GDM1 (cell line): ENCODE data around the gene PRDM13.
"Not testable (repeated sequence)": the region's sequence is repeated elsewhere in the genome, so short reads cannot be mapped to it uniquely, and the experiment has no call there.

Experiments used
- DNase-seq: peaks from one replicate; lab custom pipeline; 2025; lab: John Stamatoyannopoulos, UW

Gene PRDM13

DNA sequence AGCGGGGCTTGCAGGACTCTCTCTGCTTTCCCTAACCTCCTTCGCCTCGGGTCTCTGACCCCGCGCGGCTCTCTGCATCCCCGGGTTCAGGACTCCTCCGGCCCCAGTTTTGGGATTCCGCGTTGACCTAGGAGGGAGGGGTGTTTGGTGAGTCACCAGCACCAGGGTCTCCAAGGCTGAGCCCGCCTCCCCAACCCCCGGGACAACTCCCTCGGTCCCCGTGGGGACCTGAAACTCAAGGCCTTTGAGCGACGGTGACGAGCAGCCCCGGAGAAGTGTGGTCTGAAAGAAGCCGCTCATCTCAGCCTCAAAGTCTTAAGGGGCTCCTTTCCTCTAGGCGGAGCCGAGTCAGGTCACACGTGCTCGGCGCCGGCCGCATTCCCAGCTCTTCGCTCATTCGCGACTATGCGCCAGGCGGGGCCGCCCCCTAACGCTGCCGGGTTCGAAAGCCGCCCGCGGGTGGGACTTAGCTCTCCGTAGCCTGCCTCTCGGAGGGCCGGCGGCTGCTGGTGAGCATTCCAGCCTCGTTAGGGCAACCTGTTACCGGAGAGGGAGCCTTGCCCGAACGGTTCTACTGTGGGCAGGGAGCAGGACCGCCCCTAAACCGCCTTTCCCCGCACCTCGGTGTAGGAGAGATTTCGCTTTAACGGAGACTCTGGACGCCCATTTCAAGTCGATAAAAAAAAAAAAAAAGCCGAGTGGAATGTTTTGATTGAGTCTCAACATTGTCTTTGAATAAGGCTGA is 3.0 kb upstream of the PRDM13 start:
- DNase-seq = no peak

DNA sequence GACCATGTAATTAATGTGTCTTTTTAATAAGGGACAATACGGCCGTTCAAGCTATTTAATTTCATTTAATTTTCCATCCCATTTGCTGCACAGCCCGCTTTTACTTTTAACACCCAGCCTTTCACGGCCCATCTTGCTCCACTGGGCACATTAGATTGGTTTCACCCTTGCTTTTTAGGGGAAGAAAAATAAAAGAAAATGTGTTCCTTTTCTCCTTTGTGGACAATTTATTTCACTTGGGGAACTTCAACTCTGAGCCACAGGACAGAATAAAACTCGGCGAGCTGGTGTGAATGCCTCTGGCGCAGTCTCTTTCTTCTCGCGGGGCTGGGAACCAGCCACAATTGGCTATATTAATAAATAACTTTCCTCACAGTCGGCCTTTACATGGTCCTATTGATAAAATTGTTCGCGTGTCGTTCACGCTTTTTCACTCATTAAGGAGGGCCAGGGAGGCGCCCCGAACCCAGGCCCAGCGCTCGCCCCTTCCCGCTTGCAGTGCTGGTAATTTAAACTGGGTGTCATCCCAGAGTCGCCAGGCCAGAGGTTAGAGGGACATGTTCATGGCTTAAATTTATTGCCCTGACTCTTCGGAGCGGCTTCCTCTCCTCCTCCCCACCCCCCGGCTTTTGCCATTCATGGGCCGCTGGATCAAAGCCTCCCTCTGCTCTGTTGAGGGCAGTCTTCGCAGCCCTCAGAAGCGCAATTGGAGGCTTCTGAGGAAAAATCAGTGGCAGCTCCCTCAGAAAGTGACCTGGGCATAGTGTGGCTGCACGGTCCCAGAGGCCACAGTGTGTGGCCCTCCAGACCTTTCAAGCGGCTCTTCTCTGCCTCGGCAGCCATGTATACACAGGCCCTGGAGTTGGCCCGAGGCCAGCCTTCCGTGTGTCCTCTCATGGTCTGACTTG is 2.2 kb upstream of the PRDM13 start:
- DNase-seq = no peak

DNA sequence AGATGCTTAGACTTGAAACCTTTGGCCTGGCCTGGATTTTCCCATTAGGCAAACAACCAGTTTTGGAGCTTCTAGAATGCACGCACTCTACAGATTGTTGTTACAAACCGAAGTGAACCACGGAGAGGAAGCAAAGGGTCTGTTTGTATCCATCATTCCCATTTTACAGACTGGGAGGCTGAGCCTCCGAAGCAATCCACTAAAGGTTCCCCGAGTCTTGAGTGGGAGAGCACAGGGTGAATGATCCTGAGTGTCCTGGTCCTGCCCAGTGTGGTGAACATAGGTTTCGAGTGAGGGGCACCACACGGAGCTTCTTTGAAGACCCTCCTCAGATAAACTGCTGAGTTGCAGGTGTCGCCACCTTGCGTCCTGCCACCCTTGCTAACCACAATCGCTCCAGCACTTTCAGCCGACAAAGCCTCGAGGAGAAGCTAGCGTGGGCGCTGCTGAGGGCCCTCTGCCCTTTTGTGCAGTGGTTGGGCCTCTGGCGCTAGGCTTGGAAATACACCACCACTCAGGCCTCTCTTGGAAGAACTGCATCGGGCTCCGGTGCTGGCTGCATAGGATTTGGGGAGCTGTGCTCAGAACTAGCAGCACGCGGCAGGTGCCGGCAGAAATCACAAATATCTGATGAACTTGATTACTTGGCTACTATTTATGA is 1.4 kb upstream of the PRDM13 start:
- no peak for DNase-seq

DNA sequence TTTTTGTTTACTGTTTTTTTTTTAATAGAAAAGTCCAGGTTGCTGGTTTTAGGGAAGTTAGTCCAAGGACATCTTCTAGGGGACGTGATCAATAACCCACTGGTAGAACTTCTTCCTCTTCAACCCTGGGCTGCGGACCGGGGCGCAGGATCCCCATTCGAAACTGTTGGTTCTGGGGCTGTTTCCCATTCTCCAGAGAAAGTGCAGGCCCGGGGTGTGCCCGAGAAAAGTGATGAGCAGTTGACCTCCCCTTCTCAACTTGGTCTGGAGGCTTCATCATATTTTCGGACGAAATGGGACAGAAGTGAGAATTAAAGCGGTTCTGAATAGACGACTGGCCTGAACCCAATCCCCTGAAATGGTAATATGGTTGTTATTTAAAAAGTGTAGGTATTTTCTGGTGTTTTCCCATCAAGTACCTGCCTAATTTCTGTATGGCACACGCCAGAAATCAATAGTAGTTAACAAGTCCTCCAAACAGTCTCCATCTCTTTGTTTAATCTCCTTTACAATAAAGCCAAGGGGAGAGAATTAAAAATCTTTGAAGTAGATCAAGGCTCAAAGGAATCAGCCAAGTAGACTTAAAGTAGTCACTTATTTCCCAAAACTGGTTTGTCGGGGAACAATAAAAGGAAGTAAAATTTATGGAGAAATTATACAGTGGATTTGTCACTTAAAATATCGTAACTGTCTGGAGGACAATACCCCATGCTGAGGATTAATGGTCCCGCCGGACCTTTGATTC is 550 bp upstream of the PRDM13 start:
- no peak for DNase-seq

DNA sequence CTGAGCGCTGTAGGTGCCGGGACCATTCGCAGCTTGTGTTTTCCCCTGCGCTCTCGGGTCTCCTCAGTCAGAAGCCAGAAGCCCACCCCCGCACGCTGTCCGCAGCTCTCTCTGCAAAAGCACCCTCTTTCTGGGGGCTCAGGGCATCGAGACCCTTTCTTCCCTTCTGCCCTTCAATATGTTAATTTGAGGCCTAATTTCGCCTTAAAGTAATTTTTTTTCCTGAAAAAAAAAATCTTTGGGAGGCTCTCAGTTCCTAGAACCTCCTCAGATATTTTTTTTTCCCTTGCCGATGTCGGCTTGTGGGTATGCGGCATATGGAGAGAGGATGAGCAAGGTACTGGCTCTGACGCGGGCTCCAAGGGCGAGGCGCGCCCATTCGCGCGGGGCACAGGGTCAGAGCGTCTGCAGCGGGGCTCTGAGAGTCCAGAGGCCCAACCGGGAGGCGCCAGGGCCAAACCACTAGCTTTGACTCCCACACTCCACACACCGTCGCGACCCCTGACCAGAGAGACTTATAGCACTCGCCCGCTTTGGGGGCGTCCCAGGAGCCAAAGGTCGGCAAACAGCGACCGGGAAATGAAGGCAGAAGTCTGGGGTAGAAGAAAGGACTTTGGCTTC is 893 bp downstream of the PRDM13 start:
- no peak for DNase-seq

DNA sequence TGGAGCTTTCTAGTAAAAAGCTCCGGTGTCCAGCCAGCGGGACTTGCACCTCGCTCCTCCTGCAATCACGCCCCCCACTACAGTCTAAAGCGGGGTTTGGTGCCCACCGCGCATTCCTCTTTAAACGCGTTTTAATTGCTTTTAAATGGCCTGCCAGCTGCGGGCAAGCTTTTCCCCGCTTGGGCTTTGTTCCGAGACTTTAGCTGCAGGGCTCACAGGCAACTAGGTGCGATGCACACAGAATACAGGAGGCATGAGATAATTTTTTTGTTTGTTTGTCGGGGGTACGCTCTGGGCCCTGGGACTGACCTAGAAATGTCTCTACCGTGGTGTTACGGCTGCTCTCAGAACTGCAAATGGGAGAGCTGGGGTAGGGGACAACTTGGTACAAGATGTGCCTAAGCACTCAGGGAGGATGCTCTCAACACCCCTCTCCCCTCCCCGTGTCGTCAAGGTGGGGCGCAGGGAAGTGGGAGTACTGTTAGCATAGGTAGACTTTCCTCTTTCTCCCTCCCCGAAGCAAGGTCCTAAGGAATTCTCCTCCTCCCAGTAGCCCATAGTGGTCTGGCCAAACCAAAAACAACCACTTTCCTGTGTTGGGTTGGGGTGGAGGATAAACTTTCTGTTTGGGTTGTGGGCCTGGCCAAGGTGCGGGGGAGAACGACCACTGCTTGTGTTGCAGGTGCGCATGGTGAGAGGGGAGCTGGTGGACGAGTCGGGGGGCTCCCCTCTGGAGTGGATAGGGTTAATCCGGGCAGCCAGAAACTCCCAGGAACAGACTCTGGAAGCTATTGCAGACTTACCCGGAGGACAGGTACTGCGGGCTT is 1.6 kb downstream of the PRDM13 start:
- no peak for DNase-seq

DNA sequence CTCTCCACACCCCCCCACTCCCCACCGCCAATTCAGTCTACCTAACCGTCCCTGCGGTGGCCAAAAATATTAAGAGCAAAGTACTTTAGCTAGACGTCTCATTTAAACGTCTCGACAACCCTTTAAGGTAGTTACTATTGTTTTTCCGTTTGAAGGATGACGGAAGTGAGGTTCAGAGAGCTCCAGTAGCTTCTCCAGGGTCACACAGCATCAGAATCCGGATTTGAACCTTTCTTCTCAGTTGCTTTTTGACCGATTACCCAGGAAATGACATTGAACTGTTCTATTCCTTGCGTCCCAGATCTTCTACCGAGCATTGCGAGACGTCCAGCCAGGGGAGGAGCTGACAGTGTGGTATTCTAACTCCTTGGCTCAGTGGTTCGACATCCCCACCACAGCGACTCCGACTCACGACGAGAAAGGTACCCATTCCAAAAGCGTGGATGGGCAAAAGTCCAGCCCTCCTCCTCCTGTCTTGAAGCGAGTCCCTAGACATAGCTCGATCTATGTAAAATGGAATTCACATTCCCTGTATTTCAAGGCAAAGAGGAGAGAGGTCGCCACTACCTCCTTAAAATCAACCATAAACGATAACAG is 2.4 kb downstream of the PRDM13 start:
- no peak for DNase-seq

DNA sequence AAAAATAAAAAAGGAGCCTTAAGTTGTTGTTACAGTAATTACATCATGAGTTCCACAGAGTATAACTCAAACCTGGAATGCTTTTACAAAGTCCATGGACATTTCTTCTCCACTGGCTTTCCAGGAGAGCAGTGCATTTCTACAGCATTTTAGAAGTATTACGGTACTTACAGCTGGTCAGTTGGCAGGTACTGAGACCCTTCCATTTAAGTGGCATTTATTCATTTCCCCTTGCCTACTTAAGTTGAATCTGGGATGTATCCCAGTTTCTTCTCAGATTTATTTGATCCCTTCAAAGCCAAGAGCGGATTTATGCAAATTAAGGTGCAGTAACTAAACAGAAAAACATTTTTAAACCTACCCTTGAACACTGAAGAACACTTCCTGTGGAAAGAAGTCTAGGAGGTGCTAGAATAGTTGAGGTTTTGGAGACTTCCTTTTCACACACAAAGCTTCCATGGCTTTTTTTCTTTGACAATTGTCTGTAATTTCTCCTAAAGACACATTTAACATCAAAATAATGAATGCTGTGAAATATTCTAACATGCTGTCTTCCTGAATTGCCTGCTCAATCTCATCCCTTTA is 3.4 kb downstream of the PRDM13 start:
- no peak for DNase-seq

DNA sequence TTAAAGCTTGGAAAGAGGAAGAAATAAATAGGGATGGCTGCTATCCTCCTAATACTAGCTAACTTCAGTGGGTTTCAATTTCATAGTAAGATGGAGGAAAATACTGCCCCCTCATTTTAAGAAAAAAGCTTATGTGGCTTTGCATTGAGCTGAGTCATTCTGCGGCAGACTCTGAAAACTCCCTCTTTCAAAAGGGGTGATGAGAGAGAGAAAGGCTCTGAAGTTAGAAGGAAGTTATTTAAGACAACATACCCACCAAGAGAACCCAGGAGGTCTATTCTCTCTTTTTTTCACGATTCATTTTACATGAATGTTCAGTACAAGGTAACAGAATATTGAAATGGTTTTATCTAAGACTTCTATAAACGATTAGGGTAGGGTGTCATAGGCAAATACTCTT is 4.5 kb downstream of the PRDM13 start:
- DNase-seq = no peak

DNA sequence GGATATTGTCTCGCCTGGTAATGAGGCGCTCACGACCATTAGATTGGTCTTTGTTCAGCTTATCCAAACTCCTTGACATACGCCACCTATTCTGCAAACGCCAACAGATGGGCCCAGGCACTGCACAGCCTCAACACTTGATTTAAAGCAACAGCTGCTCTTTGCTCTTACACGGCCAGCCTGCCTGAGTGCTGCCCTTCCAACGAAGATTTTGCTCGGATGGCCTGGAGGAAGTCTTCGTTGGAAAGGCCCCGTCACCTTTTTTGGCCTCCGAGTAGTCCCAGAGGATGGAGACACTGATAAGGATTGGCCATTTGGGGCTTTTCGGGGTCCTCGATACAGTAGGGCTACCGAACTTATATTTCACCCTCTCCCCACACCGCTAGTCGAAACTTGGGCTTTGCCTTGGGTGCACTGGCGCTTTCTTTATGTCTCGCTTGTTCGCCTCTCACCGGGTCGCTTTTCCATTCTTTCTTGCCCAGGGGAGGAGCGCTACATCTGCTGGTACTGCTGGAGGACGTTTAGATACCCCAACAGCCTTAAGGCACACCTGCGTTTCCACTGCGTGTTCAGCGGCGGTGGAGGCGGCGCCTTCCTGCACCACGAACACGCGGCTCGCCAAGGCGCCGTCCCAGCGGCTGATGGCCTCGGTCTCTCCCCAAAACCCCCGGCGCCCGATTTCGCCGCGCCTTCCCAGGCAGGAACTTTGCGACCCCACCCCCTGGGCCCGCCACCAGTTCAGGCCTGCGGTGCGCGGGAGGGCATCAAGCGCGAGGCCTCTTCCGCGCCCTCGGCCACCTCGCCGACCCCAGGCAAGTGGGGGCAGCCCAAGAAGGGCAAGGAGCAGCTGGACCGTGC is 6.1 kb downstream of the PRDM13 start:
- DNase-seq = no peak

DNA sequence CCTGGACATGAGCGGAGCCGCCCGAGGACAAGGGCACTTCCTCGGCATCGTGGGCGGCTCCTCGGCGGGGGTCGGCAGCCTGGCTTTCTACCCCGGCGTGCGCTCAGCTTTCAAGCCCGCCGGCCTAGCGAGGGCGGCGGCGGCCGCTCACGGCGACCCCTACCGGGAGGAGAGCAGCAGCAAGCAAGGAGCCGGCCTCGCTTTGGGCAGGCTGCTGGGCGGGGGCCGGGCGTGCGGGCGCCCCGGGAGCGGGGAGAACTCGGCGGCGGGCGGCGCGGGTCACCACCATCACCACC is 6.7 kb downstream of the PRDM13 start:
- DNase-seq = no peak

DNA sequence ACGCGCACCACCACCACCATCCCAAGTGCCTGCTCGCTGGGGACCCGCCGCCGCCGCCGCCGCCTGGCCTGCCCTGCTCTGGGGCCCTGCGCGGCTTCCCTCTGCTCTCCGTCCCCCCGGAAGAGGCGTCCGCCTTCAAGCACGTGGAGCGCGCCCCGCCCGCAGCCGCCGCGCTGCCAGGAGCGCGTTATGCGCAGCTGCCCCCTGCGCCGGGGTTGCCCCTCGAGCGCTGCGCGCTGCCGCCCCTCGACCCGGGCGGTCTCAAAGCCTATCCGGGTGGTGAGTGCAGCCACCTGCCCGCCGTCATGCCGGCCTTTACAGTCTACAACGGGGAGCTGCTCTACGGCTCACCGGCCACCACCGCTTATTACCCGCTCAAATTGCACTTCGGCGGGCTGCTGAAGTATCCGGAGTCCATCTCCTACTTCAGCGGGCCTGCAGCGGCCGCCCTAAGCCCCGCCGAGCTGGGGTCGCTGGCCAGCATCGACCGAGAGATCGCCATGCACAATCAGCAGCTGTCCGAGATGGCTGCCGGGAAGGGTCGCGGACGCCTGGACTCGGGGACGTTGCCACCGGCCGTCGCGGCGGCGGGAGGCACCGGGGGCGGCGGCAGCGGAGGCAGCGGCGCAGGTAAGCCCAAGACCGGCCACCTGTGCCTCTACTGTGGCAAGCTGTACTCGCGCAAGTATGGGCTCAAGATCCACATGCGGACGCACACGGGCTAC is 7.2 kb downstream of the PRDM13 start:
- no peak for DNase-seq

DNA sequence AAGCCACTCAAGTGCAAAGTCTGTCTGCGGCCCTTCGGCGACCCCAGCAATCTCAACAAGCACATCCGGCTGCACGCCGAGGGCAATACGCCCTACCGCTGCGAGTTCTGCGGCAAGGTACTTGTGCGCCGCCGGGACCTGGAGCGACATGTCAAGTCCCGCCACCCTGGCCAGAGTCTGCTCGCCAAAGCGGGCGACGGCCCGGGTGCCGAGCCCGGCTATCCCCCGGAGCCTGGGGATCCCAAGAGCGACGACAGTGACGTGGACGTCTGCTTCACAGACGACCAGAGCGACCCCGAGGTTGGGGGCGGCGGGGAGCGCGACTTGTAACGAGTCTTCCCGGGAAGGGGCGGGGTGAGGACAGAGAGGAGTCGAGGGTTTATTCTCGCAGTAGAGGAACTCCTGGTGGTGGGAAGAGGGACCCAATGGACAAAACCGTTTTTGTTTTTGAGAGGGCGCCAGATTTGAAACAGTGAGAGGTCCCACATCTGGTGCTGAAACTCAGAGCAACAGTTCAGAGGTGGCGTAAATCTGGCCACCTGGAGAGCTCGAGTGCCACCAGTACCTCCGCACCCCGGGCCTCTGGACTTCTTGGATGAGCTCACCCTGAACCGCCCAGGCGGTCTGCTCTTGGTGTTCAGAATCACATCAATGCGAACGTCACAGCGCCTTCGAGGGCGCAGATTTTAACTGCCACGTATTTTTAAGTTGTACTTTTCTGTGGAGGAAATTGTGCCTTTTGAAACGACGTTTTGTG is 8.0 kb downstream of the PRDM13 start:
- DNase-seq = no peak

DNA sequence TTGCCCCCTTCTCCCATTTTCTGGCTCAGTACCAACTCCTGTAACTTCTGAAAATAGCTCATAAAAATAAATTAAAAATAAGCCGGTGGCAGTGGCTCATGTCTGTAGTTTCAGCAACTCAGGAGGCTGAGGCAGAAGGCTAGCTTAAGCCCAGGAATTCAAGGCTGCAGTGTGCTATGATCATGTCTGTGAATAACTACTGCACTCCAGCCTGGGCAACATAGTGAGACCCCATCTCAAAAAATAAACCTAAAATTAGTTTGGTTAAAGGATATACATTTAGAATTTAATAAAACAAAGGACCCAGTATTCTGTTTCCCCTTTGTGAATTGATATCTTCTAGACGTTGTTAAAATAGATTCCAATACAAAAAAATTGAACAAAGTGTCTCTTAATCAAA is 10.5 kb downstream of the PRDM13 start:
- DNase-seq = no peak

DNA sequence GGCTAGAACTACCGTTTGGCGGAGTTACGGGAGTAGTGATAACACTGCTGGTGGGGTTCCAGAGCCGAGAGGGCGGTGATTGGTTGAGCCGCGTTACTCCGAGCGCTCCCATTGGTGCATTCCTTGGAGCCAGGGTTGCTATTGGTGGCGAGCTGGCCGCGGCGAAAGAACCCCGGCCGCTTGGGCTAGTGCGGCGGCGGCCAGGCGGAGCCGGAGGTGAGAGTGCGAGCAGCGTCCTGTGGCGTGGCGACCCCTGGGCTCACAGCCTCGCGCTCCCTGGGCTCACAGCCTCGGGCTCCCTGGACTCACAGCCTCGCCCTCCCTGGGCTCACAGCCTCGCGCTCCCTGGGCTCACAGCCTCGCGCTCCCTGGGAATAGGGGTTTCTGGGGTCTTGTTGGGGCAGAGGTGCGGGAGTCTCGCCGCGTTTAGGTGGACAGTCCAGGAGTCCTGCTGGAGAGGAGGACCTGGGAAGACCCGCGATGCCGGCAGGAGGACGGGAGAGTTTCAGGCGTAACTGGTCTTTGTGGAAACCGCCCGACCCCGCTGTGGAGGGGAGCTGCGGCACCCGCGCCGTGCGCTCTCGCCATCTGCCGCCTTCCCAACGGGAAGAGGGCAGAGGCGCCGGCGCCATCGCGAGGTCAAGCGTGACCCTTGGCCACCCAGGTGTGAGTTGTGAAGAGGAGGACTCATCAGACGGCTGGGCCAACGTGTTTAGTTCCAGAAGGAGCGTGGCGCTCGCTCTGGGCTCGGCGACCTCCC is 12.2 kb downstream of the PRDM13 start:
- DNase-seq = no peak

DNA sequence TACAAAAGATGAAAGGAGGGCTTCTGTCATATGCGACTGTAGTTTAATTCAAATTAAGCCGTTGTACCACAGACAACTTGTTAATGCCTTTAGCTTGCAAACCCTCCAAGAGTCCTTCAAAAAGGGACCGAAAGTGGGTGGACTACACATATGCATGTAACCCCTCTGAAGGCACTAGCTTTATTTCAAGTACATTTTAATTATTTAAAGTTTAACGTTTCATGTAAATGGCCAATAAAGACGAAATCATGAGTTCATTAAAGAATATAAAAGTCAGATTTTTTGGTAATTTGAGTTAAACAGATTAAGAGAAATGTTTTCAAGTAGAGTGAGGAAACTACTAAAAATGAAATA is 12.8 kb downstream of the PRDM13 start:
- no peak for DNase-seq

DNA sequence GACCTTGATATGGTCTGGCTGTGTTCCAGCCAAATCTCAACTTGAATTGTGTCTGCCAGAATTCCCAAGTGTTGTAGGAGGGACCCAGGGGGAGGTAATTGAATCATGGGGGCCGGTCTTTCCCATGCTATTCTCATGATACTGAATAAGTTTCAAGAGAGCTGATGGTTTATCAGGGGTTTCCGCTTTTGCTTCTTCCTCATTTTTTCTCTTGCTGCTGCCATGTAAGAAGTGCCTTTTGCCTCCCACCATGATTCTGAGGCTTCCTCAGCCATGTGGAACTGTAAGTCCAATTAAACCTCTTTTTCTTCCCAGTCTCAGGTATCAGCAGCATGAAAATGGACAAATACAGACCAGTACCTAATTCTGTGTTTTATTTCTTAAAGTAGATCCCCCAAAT is 15.4 kb downstream of the PRDM13 start:
- DNase-seq = not testable (repeated sequence)
